VCaP (cell line): ENCODE measurements around the gene NGF.
"Not testable (repeated sequence)": the region's sequence is repeated elsewhere in the genome, so short reads cannot be mapped to it uniquely, and the experiment has no call there.

Experiments used
- H3K27ac ChIP-seq: fragments of 450-650 bp; 2 replicates; pipeline ENCODE4 v1.5.1; 2017
- CTCF ChIP-seq: fragments of 450-650 bp; conservative IDR thresholded peaks from 2 replicates; pipeline ENCODE4 v1.5.1; 2017; ENCODE audit warnings: mild to moderate bottlenecking, moderate library complexity

The NGF gene

GRCh38 chr1:115314092-115314491, 24.0 kb downstream of the NGF start:
- H3K27ac ChIP-seq = no peak overlapping the region
- TF ChIP-seq CTCF = no peak

GRCh38 chr1:115313182-115313581, 24.9 kb downstream of the NGF start:
- no peak for TF ChIP-seq CTCF
- no peak overlapping the region for H3K27ac ChIP-seq

- H3K27ac ChIP-seq = no peak overlapping the region
- no peak for TF ChIP-seq CTCF
Observed at GRCh38 chr1:115312742-115313141, 25.3 kb downstream of the NGF start.

- no peak overlapping the region for H3K27ac ChIP-seq
- no peak for TF ChIP-seq CTCF
Observed at GRCh38 chr1:115311474-115311989, 26.5 kb downstream of the NGF start.

- no peak overlapping the region for H3K27ac ChIP-seq
- TF ChIP-seq CTCF = no peak
Observed at GRCh38 chr1:115310581-115311473, 27.2 kb downstream of the NGF start.

GRCh38 chr1:115309504-115309903, 28.5 kb downstream of the NGF start:
- H3K27ac ChIP-seq = not testable (repeated sequence)

GRCh38 chr1:115308969-115309368, 29.1 kb downstream of the NGF start:
- TF ChIP-seq CTCF = no peak
- no peak overlapping the region for H3K27ac ChIP-seq

GRCh38 chr1:115307661-115308060, 30.4 kb downstream of the NGF start:
- no peak for TF ChIP-seq CTCF
- H3K27ac ChIP-seq = no peak overlapping the region
